ENCODE data around the gene ZMYND8. TPM values are rescaled to one million over a fixed set of nuclear protein-coding genes. Genes with fewer than 3 reads are reported as not detected.
"Not testable (repeated sequence)": the region's sequence is repeated elsewhere in the genome, so short reads cannot be mapped to it uniquely, and the experiment has no call there.

ZMYND8 gene
- total RNA-seq, 1 donor from 2014 or later: 109 TPM

- H3K27ac Mint-ChIP-seq (ENCODE audit: unreplicated experiment): no peak overlapping the region
- TF ChIP-seq CTCF (IDR thresholded peaks at IDR 0.05; ENCODE audit: unreplicated experiment): peak; percentile 24
- H3K9me3 Mint-ChIP-seq (ENCODE audit: unreplicated experiment): no peaks in the 10 kb centered on the region
- peak overlapping the region; percentile 42 for H3K4me3 Mint-ChIP-seq (ENCODE audit: unreplicated experiment)
- H3K27me3 Mint-ChIP-seq (ENCODE audit: unreplicated experiment): peaks cover 2% of the 10 kb centered on the region
- H3K4me1 Mint-ChIP-seq (ENCODE audit: unreplicated experiment): peaks cover 38% of the 10 kb centered on the region
- DNase-seq (ENCODE audit: low spot score): no peak
- H3K36me3 Mint-ChIP-seq (ENCODE audit: low read depth, unreplicated experiment): peaks cover 14% of the 10 kb centered on the region
These were observed 44.4 kb downstream of the ZMYND8 start for GRCh38 chr20:47311967-47312681.

- Mint-ChIP-seq H3K4me1 (ENCODE audit: unreplicated experiment) (peaks cover 33% of the 10 kb centered on the region), H3K9me3 (ENCODE audit: unreplicated experiment) (no peaks in the 10 kb centered on the region), H3K36me3 (ENCODE audit: low read depth, unreplicated experiment) (peaks cover 14% of the 10 kb centered on the region)
These were observed 45.3 kb downstream of the ZMYND8 start for GRCh38 chr20:47311211-47311610.

GRCh38 chr20:47310729-47311128 is 45.8 kb downstream of the ZMYND8 start:
- H3K27me3 Mint-ChIP-seq (ENCODE audit: unreplicated experiment): peaks cover 2% of the 10 kb centered on the region
- peak overlapping the region; percentile 85 for H3K27ac Mint-ChIP-seq (ENCODE audit: unreplicated experiment)
- TF ChIP-seq CTCF (IDR thresholded peaks at IDR 0.05; ENCODE audit: unreplicated experiment): no peak
- H3K36me3 Mint-ChIP-seq (ENCODE audit: low read depth, unreplicated experiment): peaks cover 13% of the 10 kb centered on the region
- H3K4me1 Mint-ChIP-seq (ENCODE audit: unreplicated experiment): peaks cover 32% of the 10 kb centered on the region
- no peak for DNase-seq (ENCODE audit: low spot score)
- no peaks in the 10 kb centered on the region for H3K9me3 Mint-ChIP-seq (ENCODE audit: unreplicated experiment)
- peak overlapping the region; percentile 21 for H3K4me3 Mint-ChIP-seq (ENCODE audit: unreplicated experiment)

More at GRCh38 chr20:47311211-47311610, 45.3 kb downstream of the ZMYND8 start:
- DNase-seq (ENCODE audit: low spot score): no peak
- H3K4me3 Mint-ChIP-seq (ENCODE audit: unreplicated experiment): peak overlapping the region; percentile 21
- peaks cover 2% of the 10 kb centered on the region for H3K27me3 Mint-ChIP-seq (ENCODE audit: unreplicated experiment)
- peak overlapping the region; percentile 85 for H3K27ac Mint-ChIP-seq (ENCODE audit: unreplicated experiment)
- TF ChIP-seq CTCF (IDR thresholded peaks at IDR 0.05; ENCODE audit: unreplicated experiment): no peak

GRCh38 chr20:47309806-47310426 is 46.6 kb downstream of the ZMYND8 start:
- DNase-seq (ENCODE audit: low spot score): no peak
- H3K27ac Mint-ChIP-seq (ENCODE audit: unreplicated experiment): no peak overlapping the region
- H3K4me1 Mint-ChIP-seq (ENCODE audit: unreplicated experiment): peaks cover 25% of the 10 kb centered on the region
- no peaks in the 10 kb centered on the region for H3K9me3 Mint-ChIP-seq (ENCODE audit: unreplicated experiment)
- no peak overlapping the region for H3K4me3 Mint-ChIP-seq (ENCODE audit: unreplicated experiment)
- H3K36me3 Mint-ChIP-seq (ENCODE audit: low read depth, unreplicated experiment): peaks cover 11% of the 10 kb centered on the region
- TF ChIP-seq CTCF (IDR thresholded peaks at IDR 0.05; ENCODE audit: unreplicated experiment): no peak
- peaks cover 2% of the 10 kb centered on the region for H3K27me3 Mint-ChIP-seq (ENCODE audit: unreplicated experiment)

- no peak for TF ChIP-seq CTCF (IDR thresholded peaks at IDR 0.05; ENCODE audit: unreplicated experiment)
- H3K9me3 Mint-ChIP-seq (ENCODE audit: unreplicated experiment): no peaks in the 10 kb centered on the region
- peaks cover 19% of the 10 kb centered on the region for H3K4me1 Mint-ChIP-seq (ENCODE audit: unreplicated experiment)
These were observed 47.1 kb downstream of the ZMYND8 start for GRCh38 chr20:47309394-47309793.

GRCh38 chr20:47307569-47307968 is 48.9 kb downstream of the ZMYND8 start:
- H3K27ac Mint-ChIP-seq (ENCODE audit: unreplicated experiment); DNase-seq (ENCODE audit: low spot score); H3K27me3 Mint-ChIP-seq (ENCODE audit: unreplicated experiment); H3K9me3 Mint-ChIP-seq (ENCODE audit: unreplicated experiment); H3K4me3 Mint-ChIP-seq (ENCODE audit: unreplicated experiment): not testable (repeated sequence)
- peaks cover 28% of the 10 kb centered on the region for H3K4me1 Mint-ChIP-seq (ENCODE audit: unreplicated experiment)
- peaks cover 18% of the 10 kb centered on the region for H3K36me3 Mint-ChIP-seq (ENCODE audit: low read depth, unreplicated experiment)

More at GRCh38 chr20:47309394-47309793, 47.1 kb downstream of the ZMYND8 start:
- H3K27ac Mint-ChIP-seq (ENCODE audit: unreplicated experiment): no peak overlapping the region
- peaks cover 2% of the 10 kb centered on the region for H3K27me3 Mint-ChIP-seq (ENCODE audit: unreplicated experiment)
- no peak overlapping the region for H3K4me3 Mint-ChIP-seq (ENCODE audit: unreplicated experiment)
- no peak for DNase-seq (ENCODE audit: low spot score)
- peaks cover 11% of the 10 kb centered on the region for H3K36me3 Mint-ChIP-seq (ENCODE audit: low read depth, unreplicated experiment)
